Mesodermal cell (in vitro differentiated cells): ENCODE data around the gene SOST.
A peak's percentile ranks its signal among the peaks of the same experiment; 100 is the strongest.

ENCODE experiments used
- H3K27ac ChIP-seq: 2 replicates; pipeline ENCODE4 v1.7.0; 2013; ENCODE audit warnings: mild to moderate bottlenecking, low read depth, low read length, moderate library complexity; ENCODE audit not compliant: severe bottlenecking
- H3K36me3 ChIP-seq: 2 replicates; pipeline ENCODE4 v1.7.1; 2013; ENCODE audit warnings: mild to moderate bottlenecking, low read length, moderate library complexity; ENCODE audit not compliant: control insufficient read depth, insufficient read depth
- H3K4me1 ChIP-seq: one replicate; pipeline ENCODE4 v1.7.1; 2013; ENCODE audit warnings: mild to moderate bottlenecking, low read length; ENCODE audit not compliant: insufficient read depth, control insufficient read depth, poor library complexity, severe bottlenecking
- H3K4me3 ChIP-seq: 2 replicates; pipeline ENCODE4 v1.7.0; 2013; ENCODE audit warnings: low read length, control low read depth, mild to moderate bottlenecking; ENCODE audit not compliant: insufficient read depth, poor library complexity, severe bottlenecking; ENCODE audit errors: extremely low read depth
- H3K9me3 ChIP-seq: 2 replicates; pipeline ENCODE4 v1.7.1; 2013; ENCODE audit warnings: mild to moderate bottlenecking, low read length, moderate library complexity; ENCODE audit not compliant: control insufficient read depth
- WGBS, 2 experiments: methylation state at CpG; one replicate each; pipeline ENCODE4 v1.1.5; 2013; ENCODE audit warnings: missing lambda C conversion rate in 2 of 2; ENCODE audit not compliant: insufficient coverage in 2 of 2; 5-methylcytosine and 5-hydroxymethylcytosine counted together

Gene SOST

DNA sequence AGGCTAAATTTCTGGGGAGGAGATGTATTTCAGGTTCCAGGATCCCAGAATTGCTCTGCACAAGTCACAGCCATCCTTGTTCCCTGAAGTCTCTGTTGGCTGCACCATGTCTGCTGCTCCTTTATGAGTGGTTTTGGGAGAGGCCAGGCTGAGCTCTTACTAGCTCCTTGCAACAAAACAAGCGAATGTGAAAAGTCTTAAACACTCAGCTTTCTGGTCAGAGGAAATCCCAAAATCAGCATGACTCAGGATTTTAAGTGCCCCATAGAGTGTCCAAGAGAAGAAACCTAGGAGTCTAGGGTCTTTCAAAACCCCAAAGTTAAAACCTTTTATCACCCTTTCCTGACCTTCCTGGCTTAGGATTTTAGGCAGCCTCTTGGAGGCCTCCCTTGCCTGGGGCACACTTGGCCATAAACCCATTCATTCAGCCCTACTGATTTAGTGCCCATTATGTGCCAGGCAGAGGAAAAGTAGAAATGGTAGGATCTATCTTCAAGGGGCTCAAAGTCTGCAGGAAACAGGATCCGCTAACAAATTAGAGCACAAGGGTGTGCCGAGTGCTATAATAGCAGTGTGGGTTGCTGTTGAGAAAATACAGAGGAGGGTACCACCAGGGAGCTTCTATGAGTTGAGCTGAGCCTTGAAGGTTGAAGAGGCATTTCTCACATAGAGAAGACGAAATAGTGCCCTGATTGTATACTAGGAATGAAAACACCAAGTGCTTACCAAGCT, 36.9 kb downstream of the SOST start:
- Histone ChIP-seq H3K9me3 (no peaks in the 10 kb centered on the region), H3K4me1 (peaks cover 54% of the 10 kb centered on the region), H3K4me3 (no peak overlapping the region), H3K27ac (peak overlapping the region; percentile 70), H3K36me3 (no peaks in the 10 kb centered on the region)
- 92 to 98% methylated on average over 4 of the region's 4 CpGs for WGBS, 2 experiments

DNA sequence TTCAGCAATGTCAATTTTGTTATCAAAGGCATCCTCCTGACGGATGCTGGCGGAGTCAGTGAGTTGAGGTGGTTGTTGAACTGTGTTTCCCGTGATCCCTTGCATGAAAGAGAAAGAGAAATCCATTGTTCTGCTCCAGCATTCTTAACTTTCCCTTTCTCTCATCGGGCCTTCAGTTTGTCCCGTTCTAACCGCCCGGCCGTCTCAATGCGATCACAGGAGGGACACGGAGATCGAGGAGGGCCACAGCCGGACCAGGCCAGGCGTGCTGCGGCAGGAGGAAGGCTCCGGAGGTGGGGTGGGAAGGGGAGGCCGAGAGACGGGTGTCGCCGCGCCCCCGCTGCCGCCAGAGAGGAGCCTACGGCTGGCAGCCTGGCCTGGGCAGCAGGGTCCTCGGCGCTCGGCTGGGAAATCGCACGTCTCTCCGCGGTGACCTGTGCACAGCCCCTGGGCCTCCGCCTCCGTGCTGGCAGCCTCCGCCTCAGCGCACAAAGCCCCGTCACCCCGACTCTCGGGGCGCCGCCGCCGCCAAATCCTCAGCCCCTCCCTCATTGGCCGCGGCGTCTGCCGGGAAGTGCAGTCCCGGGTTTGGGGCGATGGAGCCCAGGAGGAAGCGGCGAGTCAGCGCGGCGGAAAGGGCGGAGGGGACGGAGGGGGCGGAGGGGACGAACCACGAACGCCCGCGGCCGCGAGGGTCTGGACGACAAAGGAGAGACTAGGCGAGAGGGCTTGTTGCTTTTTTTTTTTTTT, 38.1 kb downstream of the SOST start:
- Histone ChIP-seq H3K27ac (peak overlapping the region; percentile 83), H3K9me3 (no peaks in the 10 kb centered on the region), H3K4me3 (peak overlapping the region; percentile 32), H3K36me3 (no peaks in the 10 kb centered on the region), H3K4me1 (peaks cover 54% of the 10 kb centered on the region)
- 3 to 9% methylated on average over 18 to 25 of the region's 64 CpGs for WGBS, 2 experiments

DNA sequence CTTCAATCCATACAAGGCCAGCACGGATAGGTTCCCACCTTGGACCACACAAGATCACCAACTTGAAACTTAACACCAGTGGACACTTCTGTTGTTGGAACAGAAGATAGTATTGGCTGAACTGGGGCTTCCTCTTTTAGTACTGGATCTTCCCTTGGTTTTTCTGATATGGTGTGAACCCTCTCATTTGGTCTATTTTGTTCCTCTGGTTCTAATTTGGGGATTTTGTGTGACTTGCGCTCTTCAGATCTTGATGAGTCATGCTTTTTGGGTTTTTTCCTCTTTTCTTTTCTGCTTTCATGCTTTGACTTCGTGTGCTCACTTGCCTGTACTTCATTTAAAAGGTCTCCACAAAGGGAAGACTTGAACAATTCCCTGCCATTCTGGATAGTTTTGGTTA, 39.0 kb downstream of the SOST start:
- Histone ChIP-seq H3K36me3 (no peaks in the 10 kb centered on the region), H3K9me3 (no peaks in the 10 kb centered on the region), H3K4me1 (peaks cover 55% of the 10 kb centered on the region), H3K4me3 (no peak overlapping the region), H3K27ac (no peak overlapping the region)
- WGBS, 2 experiments, result 80 to 90% methylated on average over 1 to 2 of the region's 3 CpGs

DNA sequence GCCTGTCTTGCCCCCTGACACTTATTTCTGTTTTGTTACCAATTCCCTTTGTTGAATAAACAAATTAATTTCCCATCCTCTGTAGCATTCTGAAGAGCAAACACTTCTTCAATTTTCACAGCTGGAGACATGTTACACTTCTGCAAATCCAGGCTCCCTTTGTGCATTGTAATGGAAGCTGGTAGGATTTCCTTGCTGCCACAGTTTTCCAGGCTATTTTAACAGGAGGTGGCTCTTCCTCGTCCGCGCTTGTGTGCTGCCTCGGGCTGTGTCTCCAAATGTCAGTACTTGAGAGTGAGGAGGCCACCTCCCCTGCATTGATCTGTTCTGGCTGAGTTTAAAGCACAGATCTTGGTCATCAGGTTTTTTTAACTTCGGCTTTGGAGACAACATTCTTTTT, 40.0 kb downstream of the SOST start:
- H3K36me3 ChIP-seq, result no peaks in the 10 kb centered on the region
- peaks cover 55% of the 10 kb centered on the region for H3K4me1 ChIP-seq
- no peaks in the 10 kb centered on the region for H3K9me3 ChIP-seq
- 34 to 42% methylated on average over 5 of the region's 5 CpGs for WGBS, 2 experiments
- no peak overlapping the region for H3K4me3 ChIP-seq
- H3K27ac ChIP-seq, result peak overlapping the region; percentile 62

DNA sequence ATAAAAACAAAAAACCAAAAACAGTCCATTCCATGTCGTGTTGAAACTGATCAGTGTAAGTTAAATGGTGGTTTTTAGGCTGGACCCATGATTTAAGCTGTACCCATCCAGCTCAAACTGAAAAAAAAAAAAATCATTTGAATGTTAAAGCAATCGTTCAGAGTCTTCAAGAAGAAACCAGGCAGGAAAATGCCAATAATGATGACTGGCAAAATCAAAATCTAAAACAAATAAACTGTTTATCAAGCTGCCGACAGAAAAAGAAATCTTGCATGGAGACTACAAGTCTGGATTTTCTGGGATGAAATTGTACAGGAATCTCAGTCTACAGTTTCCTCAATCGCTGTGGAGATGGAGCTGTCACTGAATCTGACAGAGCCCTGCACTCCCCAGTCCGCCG, 40.7 kb downstream of the SOST start:
- WGBS, 2 experiments, result 71 to 73% methylated on average over 3 to 5 of the region's 6 CpGs
- Histone ChIP-seq H3K4me1 (peaks cover 53% of the 10 kb centered on the region), H3K4me3 (no peak overlapping the region), H3K36me3 (no peaks in the 10 kb centered on the region), H3K9me3 (no peaks in the 10 kb centered on the region), H3K27ac (no peak overlapping the region)

DNA sequence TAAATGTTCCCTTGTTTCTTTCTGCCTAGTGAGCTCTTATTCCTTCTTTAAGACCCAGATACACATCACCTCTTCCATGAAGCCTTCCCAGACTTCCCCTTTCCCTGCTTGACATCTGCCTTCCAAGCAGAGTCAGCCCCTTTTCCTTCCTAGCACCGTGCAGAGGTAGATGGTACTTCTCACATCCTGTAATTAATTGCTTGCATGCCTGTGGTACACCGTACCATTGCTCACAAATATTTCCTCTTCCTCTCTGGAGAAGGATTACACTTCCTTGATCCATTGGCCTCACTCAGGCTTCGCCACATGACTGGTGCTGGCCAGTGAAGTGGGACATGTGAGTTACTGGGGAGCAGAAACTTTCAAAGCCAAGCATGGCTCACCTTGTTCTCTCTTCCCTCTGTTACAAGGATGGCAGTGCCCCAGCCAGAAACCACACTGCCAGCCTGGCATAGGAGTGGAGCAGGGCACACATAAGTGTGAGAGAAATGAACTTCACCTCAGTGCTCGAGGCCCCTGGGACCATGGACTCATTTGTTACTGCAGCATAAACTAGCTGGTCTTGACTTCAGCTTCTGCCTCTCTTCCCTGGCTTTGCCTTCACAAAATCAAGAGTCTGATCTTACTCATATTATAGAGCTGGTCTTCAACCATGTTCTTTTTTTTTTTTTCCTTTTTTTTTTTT, 44.0 kb downstream of the SOST start:
- 79 to 93% methylated on average over 3 of the region's 4 CpGs for WGBS, 2 experiments
- H3K27ac ChIP-seq, result no peak overlapping the region
- peaks cover 33% of the 10 kb centered on the region for H3K4me1 ChIP-seq
- no peaks in the 10 kb centered on the region for H3K36me3 ChIP-seq
- peaks cover 9% of the 10 kb centered on the region for H3K9me3 ChIP-seq
- no peak overlapping the region for H3K4me3 ChIP-seq

DNA sequence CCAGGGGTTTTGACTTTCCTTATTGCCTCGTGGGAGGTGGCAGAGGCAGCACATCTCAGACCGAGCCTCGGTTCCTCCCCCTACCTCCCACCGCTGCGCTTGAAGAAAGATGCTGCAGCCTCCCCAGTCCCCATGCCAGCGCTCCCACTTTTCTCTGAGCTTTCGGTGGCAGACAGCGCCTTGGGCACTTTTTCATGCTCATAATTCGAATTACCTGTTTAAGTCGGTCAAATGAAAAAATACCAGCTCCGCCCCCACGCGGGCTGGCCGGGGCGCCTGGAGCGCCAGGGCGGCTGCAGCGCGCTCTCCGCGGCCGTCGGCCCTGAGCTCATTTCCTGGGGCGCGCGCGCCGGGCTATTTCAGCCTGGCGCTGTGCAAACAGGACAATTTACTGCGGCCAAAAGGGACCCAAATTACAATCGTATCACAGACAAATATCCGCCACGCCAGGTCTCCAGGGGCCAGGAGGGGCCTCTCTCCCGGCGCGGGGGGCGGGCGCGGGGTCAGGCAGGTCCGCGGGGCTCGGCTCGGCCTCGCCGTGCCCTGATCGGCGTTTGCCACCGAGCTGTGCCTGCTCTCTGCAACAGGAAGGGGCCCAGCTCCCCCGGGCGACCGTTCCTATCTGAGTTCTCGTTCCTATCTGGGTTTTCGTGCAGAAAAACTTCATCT, 45.0 kb downstream of the SOST start:
- H3K27ac ChIP-seq, result peak overlapping the region; percentile 62
- peaks cover 31% of the 10 kb centered on the region for H3K4me1 ChIP-seq
- no peaks in the 10 kb centered on the region for H3K36me3 ChIP-seq
- peaks cover 9% of the 10 kb centered on the region for H3K9me3 ChIP-seq
- peak overlapping the region; percentile 38 for H3K4me3 ChIP-seq
- 2 to 3% methylated on average over 51 to 52 of the region's 53 CpGs for WGBS, 2 experiments

DNA sequence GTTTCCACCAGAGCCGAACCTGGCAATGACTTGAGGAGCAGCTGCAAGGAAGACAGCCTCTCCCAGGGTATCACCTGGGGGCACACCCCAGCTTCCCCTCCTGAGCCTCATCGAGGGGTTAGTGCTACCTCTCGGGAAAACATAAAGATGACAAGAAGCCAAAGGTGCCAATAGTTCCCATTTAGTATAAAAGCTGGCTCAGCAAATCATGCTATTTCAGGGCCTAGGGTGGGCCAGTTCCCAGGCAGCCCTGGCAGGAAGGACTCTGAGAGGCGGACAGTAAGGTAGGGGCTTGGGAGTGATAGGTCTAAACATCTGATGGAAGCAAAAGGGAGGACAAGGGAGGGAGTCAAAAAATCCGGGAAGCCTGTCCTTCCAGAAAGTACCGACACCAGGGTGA, 46.2 kb downstream of the SOST start:
- Histone ChIP-seq H3K27ac (no peak overlapping the region), H3K9me3 (peaks cover 9% of the 10 kb centered on the region), H3K36me3 (no peaks in the 10 kb centered on the region), H3K4me1 (peaks cover 22% of the 10 kb centered on the region), H3K4me3 (no peak overlapping the region)
- WGBS, 2 experiments, result 91 to 100% methylated on average over 2 to 3 of the region's 6 CpGs

DNA sequence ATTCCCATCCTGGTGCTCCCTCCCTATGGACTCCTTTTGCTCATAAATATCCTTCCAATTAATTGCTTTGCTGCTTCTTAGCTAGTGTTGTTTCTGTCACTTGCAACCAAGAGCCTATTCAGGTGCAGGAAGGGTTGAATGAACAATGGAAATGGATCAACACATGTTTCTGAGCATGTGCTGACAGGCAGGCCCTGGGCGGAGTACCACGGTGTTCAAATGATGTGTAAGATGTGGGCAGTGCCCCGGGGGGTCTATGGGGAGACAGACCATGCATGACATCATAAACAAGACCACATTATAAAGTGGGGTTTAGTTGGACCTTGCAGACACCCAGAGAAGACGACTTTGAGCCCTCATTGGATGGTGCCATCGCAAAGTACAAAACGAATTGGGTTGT, 48.5 kb downstream of the SOST start:
- 98 to 100% methylated on average over 3 to 4 of the region's 6 CpGs for WGBS, 2 experiments

DNA sequence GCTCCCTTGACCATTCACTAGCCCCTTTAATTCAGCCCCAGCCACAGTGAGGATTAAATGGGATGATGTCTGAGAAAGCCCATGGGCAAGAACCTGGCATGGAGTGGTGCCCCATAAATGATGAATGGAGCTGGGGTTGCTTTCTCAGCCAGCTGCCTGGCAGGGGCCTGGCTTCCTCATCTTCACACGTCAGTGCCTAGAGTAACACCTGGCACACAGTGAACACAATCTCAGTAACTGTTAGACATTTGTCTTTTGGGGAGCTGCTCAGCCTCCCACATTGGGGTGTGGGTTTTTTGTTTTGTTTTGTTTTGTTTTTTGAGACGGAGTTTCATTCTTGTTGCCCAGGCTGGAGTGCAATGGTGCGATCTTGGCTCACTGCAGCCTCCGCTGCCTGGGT, 49.4 kb downstream of the SOST start:
- Histone ChIP-seq H3K4me3 (no peak overlapping the region), H3K4me1 (peaks cover 14% of the 10 kb centered on the region), H3K27ac (no peak overlapping the region), H3K36me3 (no peaks in the 10 kb centered on the region), H3K9me3 (peaks cover 9% of the 10 kb centered on the region)
- WGBS, 2 experiments, result 89 to 90% methylated on average over 2 to 3 of the region's 4 CpGs

More for the DNA sequence above, 48.5 kb downstream of the SOST start:
- H3K4me1 ChIP-seq, result peaks cover 15% of the 10 kb centered on the region
- H3K4me3 ChIP-seq, result no peak overlapping the region
- peaks cover 9% of the 10 kb centered on the region for H3K9me3 ChIP-seq
- H3K27ac ChIP-seq, result no peak overlapping the region
- H3K36me3 ChIP-seq, result no peaks in the 10 kb centered on the region
